Endothelial cell of umbilical vein (primary cell): Measurements from ENCODE around the gene B3GNT7.

Experiments used
- CTCF ChIP-seq, 2 donors: IDR thresholded peaks; 1 replicate in 1 of 2; 2 replicates in 1 of 2; pipeline ENCODE4 v1.5.1; 2011; ENCODE audit warnings: low read length in 2 of 2, mild to moderate bottlenecking in 2 of 2, moderate library complexity in 2 of 2, control low read depth in 1 of 2, inconsistent platforms in 1 of 2, low read depth in 1 of 2; ENCODE audit not compliant: insufficient read depth in 1 of 2; ENCODE audit errors: extremely low read depth in 1 of 2
- POLR2A ChIP-seq: IDR thresholded peaks from 2 replicates; pipeline ENCODE4 v1.6.1; 2012; ENCODE audit warnings: low read depth, mild to moderate bottlenecking, control low read depth, low read length

GRCh38 chr2:231348173-231348572 lies 47.3 kb upstream of the B3GNT7 start:
- no peak for TF ChIP-seq CTCF (IDR thresholded peaks at IDR 0.05; ENCODE audit: extremely low read depth in 1 of 2, insufficient read depth in 1 of 2, low read depth in 1 of 2, low read length in 2 of 2)
- TF ChIP-seq POLR2A: no peak
